HUES64 (cell line): ENCODE results near the gene ARHGAP6.

ENCODE experiments used
- H3K27ac ChIP-seq: 2 replicates; pipeline ENCODE4 v1.7.0; 2013; ENCODE audit warnings: low read depth, low read length, inconsistent platforms
- H3K27me3 ChIP-seq: 2 replicates; pipeline ENCODE4 v1.6.1; 2013; ENCODE audit warnings: mild to moderate bottlenecking, low read length; ENCODE audit not compliant: insufficient read depth
- H3K36me3 ChIP-seq: 2 replicates; pipeline ENCODE4 v1.6.1; 2013; ENCODE audit warnings: mild to moderate bottlenecking, low read length; ENCODE audit not compliant: insufficient read depth
- H3K4me1 ChIP-seq: 2 replicates; pipeline ENCODE4 v1.6.1; 2013; ENCODE audit warnings: mild to moderate bottlenecking, low read length, moderate library complexity; ENCODE audit not compliant: insufficient read depth
- H3K4me3 ChIP-seq: 2 replicates; pipeline ENCODE4 v1.5.1; 2013; ENCODE audit warnings: mild to moderate bottlenecking, low read length, moderate library complexity
- H3K9ac ChIP-seq: 2 replicates; pipeline ENCODE4 v1.6.1; 2013; ENCODE audit warnings: mild to moderate bottlenecking, low read depth, low read length
- H3K9me3 ChIP-seq: 2 replicates; pipeline ENCODE4 v1.6.1; 2013; ENCODE audit warnings: low read depth, low read length; ENCODE audit not compliant: insufficient read depth
- WGBS: fragments of 150-250, 120-280 bp; methylation state at CpG from one replicate; pipeline ENCODE4 v1.1.7; 2013; ENCODE audit warnings: missing lambda C conversion rate; 5-methylcytosine and 5-hydroxymethylcytosine counted together

ARHGAP6 gene

DNA sequence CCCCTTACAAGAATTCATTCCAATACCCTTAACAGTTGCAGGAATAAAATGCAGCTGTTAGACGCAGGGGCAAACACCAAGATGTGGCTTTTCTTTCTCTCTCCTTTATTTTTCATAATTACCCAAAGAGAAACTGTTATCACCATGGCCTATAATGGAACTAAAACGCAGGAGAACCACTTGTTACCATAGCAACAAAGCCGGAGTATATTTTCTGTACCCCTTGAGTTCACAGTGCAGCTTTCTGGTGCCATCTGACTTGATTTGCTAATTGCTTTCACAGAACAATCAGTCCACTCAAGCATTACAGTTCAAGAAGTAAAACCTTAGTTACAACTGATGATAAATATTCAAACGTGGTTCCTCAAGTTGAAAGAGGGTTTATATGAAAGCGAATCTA, 214.6 kb downstream of the ARHGAP6 start:
- 93% methylated on average over 4 of the region's 5 CpGs for WGBS
- H3K27ac ChIP-seq, result no peak overlapping the region

GRCh38 chrX:11450354-11450753, 215.4 kb downstream of the ARHGAP6 start:
- no peaks in the 10 kb centered on the region for H3K27me3 ChIP-seq
- WGBS, result 35% methylated on average over 5 of the region's 8 CpGs
- no peak overlapping the region for H3K27ac ChIP-seq
- no peak overlapping the region for H3K9ac ChIP-seq
- H3K4me1 ChIP-seq, result no peaks in the 10 kb centered on the region
- no peak overlapping the region for H3K4me3 ChIP-seq
- no peaks in the 10 kb centered on the region for H3K9me3 ChIP-seq
- H3K36me3 ChIP-seq, result no peaks in the 10 kb centered on the region

More for the DNA sequence above, 214.6 kb downstream of the ARHGAP6 start:
- Histone ChIP-seq H3K27me3 (no peaks in the 10 kb centered on the region), H3K9me3 (no peaks in the 10 kb centered on the region), H3K9ac (no peak overlapping the region), H3K4me1 (no peaks in the 10 kb centered on the region), H3K36me3 (no peaks in the 10 kb centered on the region), H3K4me3 (no peak overlapping the region)

GRCh38 chrX:11449613-11450012, 216.1 kb downstream of the ARHGAP6 start:
- Histone ChIP-seq H3K9ac (no peak overlapping the region), H3K27ac (no peak overlapping the region), H3K27me3 (no peaks in the 10 kb centered on the region), H3K9me3 (no peaks in the 10 kb centered on the region), H3K36me3 (no peaks in the 10 kb centered on the region), H3K4me1 (no peaks in the 10 kb centered on the region), H3K4me3 (no peak overlapping the region)
- WGBS, result 98% methylated on average over 2 of the region's 2 CpGs

DNA sequence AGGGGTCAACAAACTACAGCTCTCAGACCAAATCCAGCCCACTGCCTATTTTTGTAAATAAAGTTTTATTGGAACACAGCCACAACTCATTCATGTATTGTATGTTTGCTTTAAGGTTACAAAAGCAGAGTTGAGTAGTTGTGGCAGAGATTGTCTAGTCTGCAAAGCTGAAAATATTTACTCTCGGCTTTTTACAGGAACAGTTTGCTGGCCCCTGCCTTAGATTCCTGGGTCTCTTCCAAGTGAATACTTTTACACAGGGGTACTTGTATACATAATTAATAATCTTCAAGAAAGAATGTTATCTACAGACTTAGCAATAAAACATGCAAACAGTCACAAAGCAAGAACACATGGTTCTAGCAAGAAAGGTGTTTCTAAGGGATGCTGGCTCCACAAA, 218.3 kb downstream of the ARHGAP6 start:
- WGBS, result 100% methylated on average over 1 of the region's 1 CpG
- Histone ChIP-seq H3K27me3 (no peaks in the 10 kb centered on the region), H3K36me3 (no peaks in the 10 kb centered on the region), H3K4me3 (no peak overlapping the region), H3K4me1 (no peaks in the 10 kb centered on the region), H3K27ac (no peak overlapping the region), H3K9ac (no peak overlapping the region), H3K9me3 (no peaks in the 10 kb centered on the region)

GRCh38 chrX:11446949-11447348, 218.8 kb downstream of the ARHGAP6 start:
- no peaks in the 10 kb centered on the region for H3K27me3 ChIP-seq
- no peak overlapping the region for H3K9ac ChIP-seq
- H3K36me3 ChIP-seq, result no peaks in the 10 kb centered on the region
- H3K4me1 ChIP-seq, result no peaks in the 10 kb centered on the region
- 100% methylated on average over 1 of the region's 4 CpGs for WGBS
- no peak overlapping the region for H3K27ac ChIP-seq
- H3K4me3 ChIP-seq, result no peak overlapping the region
- H3K9me3 ChIP-seq, result no peaks in the 10 kb centered on the region

- Histone ChIP-seq H3K4me1 (no peaks in the 10 kb centered on the region), H3K36me3 (no peaks in the 10 kb centered on the region), H3K9ac (no peak overlapping the region), H3K27me3 (no peaks in the 10 kb centered on the region), H3K9me3 (no peaks in the 10 kb centered on the region), H3K27ac (no peak overlapping the region), H3K4me3 (no peak overlapping the region)
- WGBS, result no CpG with 5 or more reads among the region's 2 CpGs
Measured at GRCh38 chrX:11446336-11446735, 219.4 kb downstream of the ARHGAP6 start.

- no peaks in the 10 kb centered on the region for H3K4me1 ChIP-seq
- H3K9ac ChIP-seq, result no peak overlapping the region
- no peaks in the 10 kb centered on the region for H3K9me3 ChIP-seq
- H3K4me3 ChIP-seq, result no peak overlapping the region
- H3K27me3 ChIP-seq, result no peaks in the 10 kb centered on the region
- 86% methylated on average over 2 of the region's 2 CpGs for WGBS
- no peak overlapping the region for H3K27ac ChIP-seq
- no peaks in the 10 kb centered on the region for H3K36me3 ChIP-seq
Measured at GRCh38 chrX:11445540-11445939, 220.2 kb downstream of the ARHGAP6 start.

GRCh38 chrX:11444052-11444451, 221.7 kb downstream of the ARHGAP6 start:
- H3K36me3 ChIP-seq, result no peaks in the 10 kb centered on the region
- H3K9ac ChIP-seq, result no peak overlapping the region
- 100% methylated on average over 1 of the region's 3 CpGs for WGBS
- H3K27ac ChIP-seq, result no peak overlapping the region
- H3K27me3 ChIP-seq, result no peaks in the 10 kb centered on the region
- no peaks in the 10 kb centered on the region for H3K9me3 ChIP-seq
- H3K4me3 ChIP-seq, result no peak overlapping the region
- H3K4me1 ChIP-seq, result no peaks in the 10 kb centered on the region

DNA sequence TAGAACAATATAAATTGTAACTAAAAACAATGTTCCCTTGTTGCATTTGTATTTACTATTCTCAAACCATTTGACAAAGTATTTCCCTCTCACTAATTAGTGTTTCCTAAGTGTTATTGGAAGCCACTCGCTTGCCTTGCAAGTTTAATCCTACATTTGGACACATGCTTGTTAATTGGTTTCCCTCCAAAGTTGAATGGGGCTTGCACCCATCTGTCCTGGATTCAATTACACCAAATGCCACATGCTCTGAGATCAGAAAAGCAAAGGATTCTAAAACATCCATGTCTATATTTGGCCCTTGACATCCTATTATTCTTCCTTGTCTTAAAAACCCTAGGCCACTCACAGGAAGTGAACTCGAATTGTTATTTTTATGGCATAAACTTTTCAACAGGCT, 225.9 kb downstream of the ARHGAP6 start:
- no peak overlapping the region for H3K4me3 ChIP-seq
- no peaks in the 10 kb centered on the region for H3K27me3 ChIP-seq
- 94% methylated on average over 2 of the region's 2 CpGs for WGBS
- H3K9ac ChIP-seq, result no peak overlapping the region
- no peak overlapping the region for H3K27ac ChIP-seq
- peaks cover 8% of the 10 kb centered on the region; the same call in 1 of the 2 replicates for H3K4me1 ChIP-seq
- no peaks in the 10 kb centered on the region for H3K36me3 ChIP-seq
- no peaks in the 10 kb centered on the region for H3K9me3 ChIP-seq

DNA sequence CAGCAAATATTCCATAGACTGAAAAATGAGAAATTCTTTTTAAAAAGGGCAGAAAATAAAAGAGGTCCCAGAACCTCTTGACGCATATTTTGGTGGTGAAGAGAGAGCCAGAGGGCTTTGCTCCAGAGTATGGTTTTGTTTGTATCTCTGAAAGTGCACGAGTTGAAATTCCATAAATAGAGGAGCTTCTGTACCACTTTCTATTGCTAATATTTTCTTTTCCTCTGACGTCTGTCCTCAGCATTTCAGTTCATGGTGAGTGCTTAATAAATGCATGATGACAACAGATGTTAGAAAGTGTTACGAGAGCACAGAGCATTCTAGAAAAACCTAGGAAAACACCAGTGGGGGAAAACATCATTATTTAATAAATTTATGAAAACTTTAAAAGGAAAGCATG, 227.0 kb downstream of the ARHGAP6 start:
- Histone ChIP-seq H3K27me3 (no peaks in the 10 kb centered on the region), H3K9ac (no peak overlapping the region), H3K4me1 (peaks cover 8% of the 10 kb centered on the region; the same call in 1 of the 2 replicates), H3K9me3 (no peaks in the 10 kb centered on the region), H3K27ac (no peak overlapping the region), H3K4me3 (no peak overlapping the region), H3K36me3 (no peaks in the 10 kb centered on the region)
- WGBS, result 98% methylated on average over 2 of the region's 4 CpGs

DNA sequence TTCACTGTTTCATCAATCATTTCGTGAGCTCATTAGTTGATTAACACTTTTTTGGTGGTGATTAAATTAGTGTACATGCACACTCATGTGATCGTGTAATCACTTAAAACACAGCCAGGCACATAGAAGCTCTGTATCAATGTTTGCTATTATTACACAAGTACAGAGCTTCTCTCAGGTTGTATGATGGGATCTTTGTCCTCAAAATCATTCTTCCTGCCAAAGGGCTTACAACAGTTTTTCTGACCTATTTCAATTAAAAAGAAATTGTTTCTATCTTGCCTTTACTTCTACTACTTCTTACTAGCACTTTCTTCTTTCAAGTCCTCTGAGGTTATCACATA, 227.4 kb downstream of the ARHGAP6 start:
- no peaks in the 10 kb centered on the region for H3K27me3 ChIP-seq
- no peaks in the 10 kb centered on the region for H3K9me3 ChIP-seq
- no peak overlapping the region for H3K9ac ChIP-seq
- no peak overlapping the region for H3K4me3 ChIP-seq
- WGBS, result 93% methylated on average over 2 of the region's 2 CpGs
- peaks cover 8% of the 10 kb centered on the region; the same call in 1 of the 2 replicates for H3K4me1 ChIP-seq
- no peaks in the 10 kb centered on the region for H3K36me3 ChIP-seq
- no peak overlapping the region for H3K27ac ChIP-seq

DNA sequence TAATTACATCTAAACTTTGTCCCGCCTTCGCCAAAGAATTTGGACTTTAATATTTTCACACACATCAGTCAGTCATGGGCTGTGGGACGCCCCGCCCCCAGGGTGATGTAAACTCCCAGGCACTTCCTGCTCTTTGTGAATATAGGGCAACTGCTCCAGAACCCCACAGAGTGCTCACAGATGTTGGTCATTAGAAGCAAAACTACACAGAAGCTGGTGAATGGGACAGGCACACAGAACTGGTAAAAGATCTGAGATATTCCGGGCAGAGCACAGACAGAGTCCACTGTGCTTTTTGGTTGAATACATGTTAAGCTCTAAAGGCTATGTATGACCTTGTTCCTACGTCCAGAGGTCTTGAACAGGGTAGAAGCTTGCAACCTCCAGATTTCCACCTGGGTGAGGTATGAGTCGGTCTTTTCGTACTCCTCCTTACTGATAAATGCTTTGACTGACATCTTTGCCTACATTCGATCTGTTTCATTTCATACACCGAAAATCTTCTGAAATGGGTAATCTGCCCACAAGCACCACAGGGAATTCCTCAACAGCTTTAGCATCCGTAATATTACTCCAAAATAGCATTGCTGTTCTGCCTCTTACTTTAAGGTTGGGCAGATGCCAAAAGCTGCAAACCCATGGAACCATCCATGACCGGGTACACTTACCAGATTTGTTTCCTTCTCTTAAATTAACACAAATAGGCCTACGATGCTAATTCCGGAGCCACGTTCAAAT, 227.9 kb downstream of the ARHGAP6 start:
- peaks cover 8% of the 10 kb centered on the region; the same call in 1 of the 2 replicates for H3K4me1 ChIP-seq
- H3K4me3 ChIP-seq, result no peak overlapping the region; the same call in 1 of the 2 replicates
- 91% methylated on average over 14 of the region's 15 CpGs for WGBS
- no peaks in the 10 kb centered on the region for H3K9me3 ChIP-seq
- H3K27ac ChIP-seq, result no peak overlapping the region
- no peak overlapping the region for H3K9ac ChIP-seq
- no peaks in the 10 kb centered on the region for H3K36me3 ChIP-seq
- no peaks in the 10 kb centered on the region for H3K27me3 ChIP-seq
